ENCODE results near the gene SPTLC2. TPM values are rescaled to one million over a fixed set of nuclear protein-coding genes. Genes with fewer than 3 reads are reported as not detected.

The SPTLC2 gene
- total RNA-seq, 3 donors from 2014 or later (not counting 1 experiment from before 2014, with no cell fraction given) = 35.2 to 58.6 (median 50.4) TPM

- H3K9me3 ChIP-seq (ENCODE audit: control insufficient read depth, insufficient read depth, low read length) = no peaks in the 10 kb centered on the region
- intact Hi-C loops (cut with micrococcal nuclease) = no loop called here
- Mint-ChIP-seq H3K27ac (no peak overlapping the region), H3K9me3 (no peaks in the 10 kb centered on the region), H3K4me3 (no peak overlapping the region), H3K36me3 (no peaks in the 10 kb centered on the region), H3K4me1 (peaks cover 35 to 39% of the 10 kb centered on the region in 2 donors), H3K27me3 (ENCODE audit: low read depth in 2 of 2) (no peaks in the 10 kb centered on the region)
- 94% methylated on average over 2 of the region's 3 CpGs for WGBS (ENCODE audit: insufficient coverage)
- no peak overlapping the region for H3K27ac ChIP-seq (ENCODE audit: low read length)
- no peak for TF ChIP-seq CTCF (IDR thresholded peaks at IDR 0.05)
- peaks cover 3% of the 10 kb centered on the region for H3K36me3 ChIP-seq (ENCODE audit: control insufficient read depth, insufficient read depth, low read length)
- DNase-seq (no peak), ATAC-seq (no peak)
- no peaks in the 10 kb centered on the region for H3K27me3 ChIP-seq (ENCODE audit: control insufficient read depth, insufficient read depth, low read length)
- peaks cover 32% of the 10 kb centered on the region for H3K4me1 ChIP-seq (ENCODE audit: control insufficient read depth, insufficient read depth, low read length)
- H3K4me3 ChIP-seq (ENCODE audit: low read length) = no peak overlapping the region
Observed at GRCh38 chr14:77585385-77585784, 31.1 kb downstream of the SPTLC2 start.

DNA sequence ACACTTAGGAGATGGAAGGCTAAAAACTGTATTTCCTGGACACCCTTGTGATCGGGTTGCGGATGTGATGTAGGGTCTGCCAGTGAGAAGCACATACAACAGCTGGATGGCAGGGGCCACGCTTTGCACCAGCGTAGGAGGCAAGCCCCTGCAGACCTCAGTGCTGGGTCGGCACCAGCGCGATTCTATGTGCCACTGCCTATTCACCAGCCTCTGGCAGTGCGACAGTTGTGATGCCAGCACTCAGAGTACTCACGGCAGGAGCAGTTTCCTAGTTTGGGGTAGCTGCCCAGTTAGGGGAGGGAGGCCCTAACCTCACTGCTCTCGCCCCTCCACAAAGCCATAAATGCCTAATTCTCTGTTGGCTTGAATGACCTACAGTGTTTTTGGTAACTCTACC, 31.6 kb downstream of the SPTLC2 start:
- Histone ChIP-seq H3K9me3 (ENCODE audit: control insufficient read depth, insufficient read depth, low read length) (no peaks in the 10 kb centered on the region), H3K27ac (ENCODE audit: low read length) (no peak overlapping the region), H3K4me3 (ENCODE audit: low read length) (no peak overlapping the region), H3K27me3 (ENCODE audit: control insufficient read depth, insufficient read depth, low read length) (no peaks in the 10 kb centered on the region), H3K36me3 (ENCODE audit: control insufficient read depth, insufficient read depth, low read length) (peaks cover 3% of the 10 kb centered on the region), H3K4me1 (ENCODE audit: control insufficient read depth, insufficient read depth, low read length) (peaks cover 30% of the 10 kb centered on the region)
- WGBS (ENCODE audit: insufficient coverage) = 86% methylated on average over 10 of the region's 10 CpGs
- H3K4me1 Mint-ChIP-seq = peaks cover 32 to 37% of the 10 kb centered on the region in 2 donors
- DNase-seq (no peak), ATAC-seq (no peak)
- no peaks in the 10 kb centered on the region for H3K27me3 Mint-ChIP-seq (ENCODE audit: low read depth in 2 of 2)
- H3K9me3 Mint-ChIP-seq = no peaks in the 10 kb centered on the region
- H3K36me3 Mint-ChIP-seq = no peaks in the 10 kb centered on the region
- TF ChIP-seq CTCF (IDR thresholded peaks at IDR 0.05) = no peak
- no peak overlapping the region for H3K27ac Mint-ChIP-seq
- intact Hi-C loops (cut with micrococcal nuclease) = loop anchor here (5.0 kb wide), 1 partner anchor 32 kb away; the partner anchor contains the start of gene SPTLC2
- no peak overlapping the region for H3K4me3 Mint-ChIP-seq

- H3K9me3 Mint-ChIP-seq = no peaks in the 10 kb centered on the region
- H3K27me3 ChIP-seq (ENCODE audit: control insufficient read depth, insufficient read depth, low read length) = no peaks in the 10 kb centered on the region
- H3K27ac ChIP-seq (ENCODE audit: low read length) = no peak overlapping the region
- H3K9me3 ChIP-seq (ENCODE audit: control insufficient read depth, insufficient read depth, low read length) = no peaks in the 10 kb centered on the region
- H3K4me1 Mint-ChIP-seq = peaks cover 35 to 38% of the 10 kb centered on the region in 2 donors
- no peaks in the 10 kb centered on the region for H3K36me3 Mint-ChIP-seq
- no peak overlapping the region for H3K27ac Mint-ChIP-seq
- DNase-seq (no peak), ATAC-seq (no peak)
- no peak overlapping the region for H3K4me3 Mint-ChIP-seq
- peaks cover 3% of the 10 kb centered on the region for H3K36me3 ChIP-seq (ENCODE audit: control insufficient read depth, insufficient read depth, low read length)
- no peaks in the 10 kb centered on the region for H3K27me3 Mint-ChIP-seq (ENCODE audit: low read depth in 2 of 2)
- H3K4me3 ChIP-seq (ENCODE audit: low read length) = no peak overlapping the region
- no peak for TF ChIP-seq CTCF (IDR thresholded peaks at IDR 0.05)
- WGBS (ENCODE audit: insufficient coverage) = no CpG with 5 or more reads among the region's 3 CpGs
- peaks cover 22% of the 10 kb centered on the region for H3K4me1 ChIP-seq (ENCODE audit: control insufficient read depth, insufficient read depth, low read length)
- intact Hi-C loops (cut with micrococcal nuclease) = loop anchor here (5.0 kb wide), 1 partner anchor 34 kb away; the partner anchor contains the start of gene SPTLC2
Observed at GRCh38 chr14:77583657-77584056, 32.8 kb downstream of the SPTLC2 start.

DNA sequence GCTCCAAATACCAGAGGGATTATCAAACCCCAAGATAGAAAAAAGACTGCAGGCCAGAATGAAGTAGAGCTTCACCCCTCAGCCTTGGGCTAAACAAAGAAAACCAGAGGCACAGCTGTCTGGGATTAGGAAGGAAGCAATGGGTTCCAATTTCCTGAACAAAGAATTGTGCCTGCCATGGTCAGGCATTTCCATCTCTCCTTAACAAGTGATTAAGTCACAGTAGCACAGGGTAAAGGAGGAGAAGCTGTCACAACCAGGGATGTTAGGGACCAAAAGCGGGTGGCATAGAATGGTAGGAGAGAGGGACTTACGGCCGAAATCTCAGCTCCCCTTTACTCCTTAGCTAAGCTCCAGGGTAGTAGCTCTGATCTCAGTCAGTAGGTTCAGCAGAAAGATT, 33.9 kb downstream of the SPTLC2 start:
- no peak overlapping the region for H3K4me3 Mint-ChIP-seq
- no peak for DNase-seq
- H3K27ac ChIP-seq (ENCODE audit: low read length) = no peak overlapping the region
- no peaks in the 10 kb centered on the region for H3K9me3 ChIP-seq (ENCODE audit: control insufficient read depth, insufficient read depth, low read length)
- no peak overlapping the region for H3K4me3 ChIP-seq (ENCODE audit: low read length)
- H3K27ac Mint-ChIP-seq = peak overlapping the region; percentile 87 to 93
- H3K4me1 Mint-ChIP-seq = peaks cover 33 to 35% of the 10 kb centered on the region in 2 donors
- TF ChIP-seq CTCF (IDR thresholded peaks at IDR 0.05) = no peak
- WGBS (ENCODE audit: insufficient coverage) = 97% methylated on average over 3 of the region's 3 CpGs
- no peaks in the 10 kb centered on the region for H3K27me3 Mint-ChIP-seq (ENCODE audit: low read depth in 2 of 2)
- no peaks in the 10 kb centered on the region for H3K36me3 Mint-ChIP-seq
- ATAC-seq = no peak
- no peaks in the 10 kb centered on the region for H3K27me3 ChIP-seq (ENCODE audit: control insufficient read depth, insufficient read depth, low read length)
- peaks cover 3% of the 10 kb centered on the region for H3K36me3 ChIP-seq (ENCODE audit: control insufficient read depth, insufficient read depth, low read length)
- peaks cover 15% of the 10 kb centered on the region for H3K4me1 ChIP-seq (ENCODE audit: control insufficient read depth, insufficient read depth, low read length)
- H3K9me3 Mint-ChIP-seq = no peaks in the 10 kb centered on the region
- intact Hi-C loops (cut with micrococcal nuclease) = loop anchor here (5.0 kb wide), 1 partner anchor 35 kb away; the partner anchor contains the start of gene SPTLC2
